Cerebellar nuclear complex (tissue), 1 donor: ENCODE measurements around the gene LUZP1.
"Not testable (repeated sequence)": the region's sequence is repeated elsewhere in the genome, so short reads cannot be mapped to it uniquely, and the experiment has no call there.

ENCODE experiments used
- DNase-seq, 2 experiments: peaks; one replicate each; lab custom pipeline; 2025; lab: John Stamatoyannopoulos, UW

LUZP1 gene

GRCh38 chr1:23168445-23169194 lies at the start of gene LUZP1:
Gene LUZP1, minus strand, starts transcription at chr1:23168856.
- DNase-seq: peak in 1 of 2 experiments; percentile 2

- DNase-seq: no peak
Measured at GRCh38 chr1:23217421-23218115, 48.9 kb upstream of the LUZP1 start, which contains the start of gene HTR1D. Gene HTR1D, minus strand, starts transcription at chr1:23217502. Its CDS starts 23,283 bp downstream, at chr1:23194219.

GRCh38 chr1:23216771-23217420 lies 48.2 kb upstream of the LUZP1 start:
- no peak for DNase-seq

- DNase-seq: no peak
Measured at GRCh38 chr1:23215751-23216449, 47.2 kb upstream of the LUZP1 start.

GRCh38 chr1:23215291-23215690 lies 46.6 kb upstream of the LUZP1 start:
- no peak for DNase-seq

GRCh38 chr1:23214640-23215039 lies 46.0 kb upstream of the LUZP1 start:
- DNase-seq: no peak

GRCh38 chr1:23211955-23212354 lies 43.3 kb upstream of the LUZP1 start:
- no peak for DNase-seq

GRCh38 chr1:23210963-23211362 lies 42.3 kb upstream of the LUZP1 start:
- DNase-seq: no peak

- no peak for DNase-seq
Measured at GRCh38 chr1:23210351-23210785, 41.7 kb upstream of the LUZP1 start.

GRCh38 chr1:23209770-23210169 lies 41.1 kb upstream of the LUZP1 start:
- no peak for DNase-seq

GRCh38 chr1:23208527-23208926 lies 39.9 kb upstream of the LUZP1 start:
- no peak for DNase-seq

- not testable (repeated sequence) for DNase-seq
Measured at GRCh38 chr1:23207733-23208132, 39.1 kb upstream of the LUZP1 start.

- DNase-seq: no peak
Measured at GRCh38 chr1:23202263-23202749, 33.6 kb upstream of the LUZP1 start.

- DNase-seq: no peak
Measured at GRCh38 chr1:23200883-23201282, 32.2 kb upstream of the LUZP1 start.

GRCh38 chr1:23198373-23198772 lies 29.7 kb upstream of the LUZP1 start:
- DNase-seq: no peak

GRCh38 chr1:23196627-23197328 lies 28.1 kb upstream of the LUZP1 start:
- DNase-seq: no peak

GRCh38 chr1:23194119-23194984 lies 25.7 kb upstream of the LUZP1 start:
- DNase-seq: no peak

GRCh38 chr1:23193391-23194118 lies 24.9 kb upstream of the LUZP1 start:
- no peak for DNase-seq

- no peak for DNase-seq
Measured at GRCh38 chr1:23191199-23191598, 22.5 kb upstream of the LUZP1 start.
